Activated naive CD8-positive, alpha-beta T cell treated with anti-CD3 and anti-CD28 coated beads, Interleukin-2, amount 50 U/mL, for 24 hours (primary cell): Measurements from ENCODE around the gene CDK11A.
A peak's percentile ranks its signal among the peaks of the same experiment; 100 is the strongest.
"Not testable (repeated sequence)": the region's sequence is repeated elsewhere in the genome, so short reads cannot be mapped to it uniquely, and the experiment has no call there.

Source experiments
- ATAC-seq: fragments of 150-1000 bp; cut with Tn5 transposase; one replicate; pipeline ENCODE4 v1.10.0; 2021
- DNase-seq: peaks from one replicate; pipeline ENCODE4 v3.0.0; 2021
- H3K27ac Mint-ChIP-seq: one replicate; pipeline ENCODE4 v1.8.0; 2021; ENCODE audit warnings: mild to moderate bottlenecking, mixed read lengths
- H3K27me3 Mint-ChIP-seq: one replicate; pipeline ENCODE4 v1.8.0; 2021; ENCODE audit warnings: mixed read lengths
- H3K36me3 Mint-ChIP-seq: one replicate; pipeline ENCODE4 v1.8.0; 2021; ENCODE audit warnings: low read depth, mixed read lengths
- H3K4me1 Mint-ChIP-seq: one replicate; pipeline ENCODE4 v1.8.0; 2021; ENCODE audit warnings: mixed read lengths
- H3K4me3 Mint-ChIP-seq: one replicate; pipeline ENCODE4 v1.8.0; 2021; ENCODE audit warnings: mild to moderate bottlenecking, moderate library complexity, mixed read lengths
- H3K9me3 Mint-ChIP-seq: one replicate; pipeline ENCODE4 v1.8.0; 2021; ENCODE audit warnings: mixed read lengths

The CDK11A gene

DNA sequence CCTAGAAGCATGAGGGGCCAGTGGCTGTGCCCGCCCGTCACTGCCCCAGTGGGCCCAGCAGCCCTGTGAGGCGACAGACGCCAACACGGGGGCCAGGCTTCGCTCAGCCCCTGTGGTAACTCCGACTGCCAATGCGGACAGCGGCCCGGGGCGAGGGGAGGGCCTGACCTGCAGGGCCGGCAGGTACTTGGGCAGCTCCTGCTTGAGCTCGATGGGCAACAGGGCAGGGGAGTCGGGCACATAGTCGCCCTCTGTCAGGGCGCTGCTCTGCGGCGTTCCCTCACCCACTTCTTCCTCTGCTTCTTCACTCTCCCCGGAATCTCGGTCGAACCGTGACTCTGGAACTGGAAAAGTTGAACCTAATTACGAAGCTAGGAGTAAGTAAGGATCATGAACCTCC lies 16.9 kb downstream of the CDK11A start:
- H3K27me3 Mint-ChIP-seq, H3K4me1 Mint-ChIP-seq: not testable (repeated sequence)

DNA sequence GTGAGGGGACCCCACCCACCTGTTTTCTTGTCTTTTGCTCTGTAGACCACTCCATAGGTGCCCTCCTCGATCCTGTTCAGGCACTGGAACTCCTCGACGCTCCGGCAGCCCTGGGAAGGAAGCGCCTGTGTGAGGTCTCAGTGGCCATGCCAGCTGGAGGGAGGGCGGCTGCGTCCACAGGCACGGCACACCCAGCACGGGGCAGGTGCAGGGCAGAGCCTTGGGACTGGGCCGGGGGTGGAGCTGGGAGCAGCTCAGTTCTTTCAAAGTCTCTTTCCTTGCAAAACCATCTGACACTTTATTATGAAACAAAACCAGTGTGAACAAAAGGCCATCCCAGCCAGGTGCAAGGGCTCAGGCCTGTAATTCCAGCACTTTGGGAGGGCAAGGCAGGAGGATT lies 18.5 kb downstream of the CDK11A start:
- H3K9me3 Mint-ChIP-seq, H3K27me3 Mint-ChIP-seq, H3K4me3 Mint-ChIP-seq, DNase-seq, ATAC-seq, H3K36me3 Mint-ChIP-seq, H3K4me1 Mint-ChIP-seq, H3K27ac Mint-ChIP-seq: not testable (repeated sequence)

More for the DNA sequence above, 16.9 kb downstream of the CDK11A start:
- H3K27ac Mint-ChIP-seq, DNase-seq, ATAC-seq, H3K4me3 Mint-ChIP-seq, H3K36me3 Mint-ChIP-seq, H3K9me3 Mint-ChIP-seq: not testable (repeated sequence)

DNA sequence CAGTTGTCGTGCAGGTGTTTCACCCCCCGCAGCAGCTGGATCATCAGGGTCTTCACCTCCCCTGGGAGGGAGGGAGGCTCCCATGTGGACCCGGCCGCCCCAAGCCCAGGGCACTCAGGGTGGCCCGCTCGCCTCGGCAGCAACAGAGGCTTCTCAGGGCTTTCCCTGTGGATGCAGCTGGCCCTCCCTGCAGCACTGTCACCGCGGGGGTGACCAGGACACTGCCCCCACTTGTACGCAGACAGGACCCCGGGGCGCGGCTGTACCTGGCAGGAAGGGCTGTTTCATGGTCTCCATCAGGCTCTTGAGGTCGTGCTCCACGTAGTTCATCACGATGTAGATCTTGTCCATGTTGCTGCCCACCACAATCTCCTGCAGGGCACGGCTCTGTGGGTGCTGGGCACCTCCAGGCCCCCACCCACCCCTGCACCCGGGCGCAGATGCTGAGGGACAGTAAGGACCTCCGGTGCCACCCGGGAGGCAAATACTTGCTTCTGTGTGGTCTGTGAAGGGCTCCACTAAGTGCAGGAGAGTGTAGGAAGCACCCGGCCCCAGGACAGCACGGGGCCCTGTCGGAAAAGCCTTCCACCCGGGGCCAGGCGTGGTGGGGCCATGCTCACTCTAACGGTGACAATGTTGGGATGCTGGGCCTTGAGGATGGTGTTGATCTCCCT lies 19.7 kb downstream of the CDK11A start:
- H3K4me3 Mint-ChIP-seq, H3K9me3 Mint-ChIP-seq, H3K4me1 Mint-ChIP-seq, H3K36me3 Mint-ChIP-seq, ATAC-seq, H3K27ac Mint-ChIP-seq, H3K27me3 Mint-ChIP-seq, DNase-seq: not testable (repeated sequence)

DNA sequence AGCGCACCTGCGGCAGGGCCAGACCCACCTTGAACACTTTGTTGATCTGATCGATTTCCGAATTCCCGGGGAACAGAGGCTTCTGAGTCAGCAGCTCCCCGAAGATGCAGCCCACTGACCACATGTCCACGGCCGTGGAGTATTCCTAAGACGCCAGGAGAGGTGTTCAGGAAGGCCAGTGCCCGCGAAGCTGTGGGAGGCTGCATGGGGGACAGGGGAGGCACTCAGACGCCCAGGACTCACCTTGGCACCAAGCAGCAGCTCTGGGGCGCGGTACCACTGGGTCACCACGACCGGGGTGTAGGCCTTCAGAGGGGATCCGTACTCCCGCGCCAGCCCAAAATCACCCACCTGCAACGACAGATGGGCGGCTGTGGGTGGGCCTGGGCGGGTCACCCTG lies 20.4 kb downstream of the CDK11A start:
- Mint-ChIP-seq H3K9me3 (no peaks in the 10 kb centered on the region), H3K27ac (no peak overlapping the region), H3K4me1 (no peaks in the 10 kb centered on the region), H3K27me3 (no peaks in the 10 kb centered on the region), H3K4me3 (no peak overlapping the region), H3K36me3 (peaks cover 7% of the 10 kb centered on the region)
- DNase-seq, result no peak
- no peak for ATAC-seq

DNA sequence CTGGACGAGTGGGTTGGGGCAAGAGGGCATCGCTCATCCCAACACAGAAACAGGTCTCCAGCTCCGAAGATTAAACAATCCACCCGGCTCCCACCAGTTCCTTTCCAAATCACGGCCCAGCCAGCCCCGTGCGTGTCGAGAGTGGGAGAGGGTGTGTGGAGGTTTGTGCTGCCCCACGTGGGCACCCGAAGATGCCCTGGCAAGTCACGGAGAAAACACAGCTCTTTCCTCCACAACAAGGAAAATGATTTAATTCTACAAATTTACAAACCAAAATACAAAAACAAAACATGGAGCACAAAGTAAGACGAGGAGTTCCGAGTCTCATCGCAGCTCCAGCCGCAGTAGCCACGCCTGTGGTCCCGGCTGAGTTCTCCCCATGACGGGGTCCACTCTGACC lies 21.7 kb downstream of the CDK11A start:
- H3K4me3 Mint-ChIP-seq, ATAC-seq, DNase-seq, H3K9me3 Mint-ChIP-seq, H3K27ac Mint-ChIP-seq, H3K36me3 Mint-ChIP-seq, H3K27me3 Mint-ChIP-seq, H3K4me1 Mint-ChIP-seq: not testable (repeated sequence)

DNA sequence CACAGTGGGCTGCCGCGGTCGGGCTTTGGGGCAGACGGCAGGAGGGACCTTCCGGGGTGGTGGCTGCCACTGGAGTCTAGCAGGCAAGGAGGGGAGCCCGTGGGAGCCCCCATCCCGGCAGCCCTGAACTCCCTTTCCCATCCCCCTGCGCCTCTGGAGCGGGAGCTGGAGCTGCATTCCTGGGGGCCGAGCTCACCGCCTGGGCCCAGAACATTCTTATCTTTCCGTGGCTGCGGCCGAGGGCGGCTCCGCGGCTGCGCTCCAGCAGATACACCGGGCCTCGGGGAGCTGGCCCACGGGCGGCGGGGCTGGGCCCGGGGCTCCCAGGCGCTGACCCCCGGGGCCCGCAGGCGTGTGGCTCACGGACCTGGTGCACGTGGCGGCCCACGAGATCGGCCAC lies 23.6 kb downstream of the CDK11A start:
- H3K27me3 Mint-ChIP-seq, H3K27ac Mint-ChIP-seq, H3K4me3 Mint-ChIP-seq, ATAC-seq, H3K36me3 Mint-ChIP-seq, H3K4me1 Mint-ChIP-seq, DNase-seq, H3K9me3 Mint-ChIP-seq: not testable (repeated sequence)

DNA sequence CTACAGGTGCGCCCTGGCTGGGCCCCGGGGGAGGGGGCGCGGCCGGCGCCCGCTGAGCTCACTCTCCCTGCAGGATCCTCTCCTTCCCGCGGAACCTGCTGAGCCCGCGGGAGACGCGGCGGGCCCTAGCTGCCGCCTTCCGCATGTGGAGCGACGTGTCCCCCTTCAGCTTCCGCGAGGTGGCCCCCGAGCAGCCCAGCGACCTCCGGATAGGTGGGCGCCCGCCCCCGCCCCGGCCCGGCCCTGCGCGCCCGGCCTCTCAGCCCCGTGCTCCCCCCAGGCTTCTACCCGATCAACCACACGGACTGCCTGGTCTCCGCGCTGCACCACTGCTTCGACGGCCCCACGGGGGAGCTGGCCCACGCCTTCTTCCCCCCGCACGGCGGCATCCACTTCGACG lies 24.1 kb downstream of the CDK11A start:
- not testable (repeated sequence) for H3K36me3 Mint-ChIP-seq, H3K4me1 Mint-ChIP-seq, DNase-seq, H3K27me3 Mint-ChIP-seq, H3K27ac Mint-ChIP-seq, ATAC-seq, H3K9me3 Mint-ChIP-seq, H3K4me3 Mint-ChIP-seq

DNA sequence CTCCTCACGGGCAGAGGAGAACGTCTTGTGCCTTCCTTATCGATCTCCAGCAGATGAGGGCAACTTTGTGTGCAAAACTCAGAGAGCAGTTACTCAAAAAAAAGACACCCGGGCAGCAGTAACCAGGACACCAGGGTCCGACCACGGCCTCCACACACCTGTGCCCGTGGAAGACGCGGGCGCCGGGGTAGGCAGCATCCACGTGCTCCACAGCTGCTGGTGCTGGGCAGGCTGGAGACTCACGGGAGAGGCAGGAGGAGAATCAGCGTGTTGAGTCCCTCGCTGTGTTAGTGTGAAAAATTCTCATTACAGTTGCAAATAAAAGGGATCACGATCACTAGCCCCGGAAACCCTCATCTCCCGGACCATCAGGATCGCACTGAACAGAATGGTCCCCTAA lies 25.1 kb downstream of the CDK11A start:
- DNase-seq, H3K4me3 Mint-ChIP-seq, H3K4me1 Mint-ChIP-seq, ATAC-seq, H3K27me3 Mint-ChIP-seq, H3K9me3 Mint-ChIP-seq, H3K27ac Mint-ChIP-seq, H3K36me3 Mint-ChIP-seq: not testable (repeated sequence)

DNA sequence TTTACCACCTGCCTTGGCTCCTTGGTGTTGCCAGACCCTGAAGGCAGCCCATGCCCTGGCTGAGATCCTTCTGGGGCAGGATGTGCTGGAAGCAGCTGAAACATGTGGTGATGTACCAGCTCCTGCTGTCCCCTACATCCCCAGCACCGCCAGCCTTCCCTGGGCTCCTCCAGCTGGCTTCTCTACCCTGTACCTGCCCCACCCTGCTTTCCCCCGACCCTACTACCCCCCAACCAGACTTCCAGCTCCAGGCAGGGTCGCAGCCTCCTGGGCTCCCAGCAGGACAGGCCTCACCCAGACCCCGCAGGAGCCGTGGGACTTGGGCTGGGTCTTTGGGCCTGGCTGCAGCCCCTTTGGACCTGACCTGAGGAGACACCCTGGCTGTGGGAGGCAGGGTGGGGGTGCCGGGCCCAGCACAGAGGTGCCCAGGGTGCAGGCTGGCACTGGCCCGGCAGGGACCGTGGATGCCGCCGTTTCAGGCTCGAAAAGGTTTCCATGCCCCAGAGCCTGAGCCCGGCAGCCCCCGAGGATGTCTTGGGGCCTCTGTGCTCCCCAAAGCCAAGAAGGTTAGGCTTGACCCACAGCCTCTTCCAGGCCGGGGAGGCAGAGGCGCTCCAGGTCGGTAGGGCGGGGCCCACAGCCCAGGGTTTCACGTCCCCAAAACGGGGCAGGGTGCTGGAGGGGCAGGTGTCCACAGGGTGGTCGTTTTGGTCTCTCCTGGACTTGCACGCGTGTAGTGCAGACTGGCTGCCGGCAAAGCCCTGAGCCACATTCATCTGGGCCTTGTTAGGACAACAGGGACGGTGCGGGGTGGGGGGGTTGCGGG lies 26.6 kb downstream of the CDK11A start:
- not testable (repeated sequence) for DNase-seq, ATAC-seq, H3K4me3 Mint-ChIP-seq, H3K27ac Mint-ChIP-seq, H3K9me3 Mint-ChIP-seq, H3K27me3 Mint-ChIP-seq, H3K36me3 Mint-ChIP-seq, H3K4me1 Mint-ChIP-seq

DNA sequence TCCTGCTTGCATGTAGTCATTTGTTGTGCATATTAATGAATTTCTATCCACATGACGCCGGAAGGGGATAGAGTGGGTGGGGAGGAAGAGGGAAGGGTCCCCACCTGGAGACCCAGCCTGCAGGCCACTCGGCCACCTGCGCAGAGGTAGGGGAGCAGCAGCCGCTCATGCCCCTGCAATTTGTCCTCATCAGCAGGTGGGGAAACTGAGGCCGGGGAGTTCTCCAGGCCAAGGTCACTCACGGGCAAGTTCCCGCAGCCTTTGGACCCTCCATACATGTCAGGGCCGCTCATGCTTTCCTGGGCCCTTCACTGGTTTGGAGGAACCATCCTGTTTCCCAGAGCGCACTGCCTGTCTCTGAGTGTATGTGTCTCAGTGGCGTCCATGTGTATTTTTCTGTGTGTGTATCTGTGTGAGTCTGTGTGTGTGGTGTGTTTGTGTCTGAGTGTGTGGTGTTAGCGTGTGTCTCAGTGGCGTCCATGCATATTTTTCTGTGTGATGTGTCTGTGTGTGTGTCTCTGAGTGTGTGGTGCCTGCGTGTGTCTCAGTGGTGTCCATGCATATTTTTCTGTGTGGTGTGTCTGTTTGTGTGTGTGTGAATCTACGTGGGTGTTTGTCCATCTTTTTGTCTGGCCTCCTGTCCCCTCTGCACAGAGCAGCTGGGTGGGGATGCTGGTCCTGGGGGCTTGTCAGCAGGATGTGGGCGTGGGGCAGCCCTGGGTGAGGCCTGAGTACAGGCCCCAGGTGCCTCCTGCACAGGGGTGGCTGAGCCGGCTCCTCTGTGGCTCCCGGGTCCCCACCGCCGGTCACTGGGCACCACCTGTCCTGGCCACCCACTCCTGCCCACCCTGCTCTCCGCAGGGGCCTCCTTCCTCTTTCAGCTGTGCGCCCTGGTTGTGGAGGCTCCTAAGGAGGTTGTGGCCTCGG lies 27.5 kb downstream of the CDK11A start:
- DNase-seq, H3K27me3 Mint-ChIP-seq, ATAC-seq, H3K4me3 Mint-ChIP-seq, H3K27ac Mint-ChIP-seq, H3K9me3 Mint-ChIP-seq, H3K36me3 Mint-ChIP-seq, H3K4me1 Mint-ChIP-seq: not testable (repeated sequence)

DNA sequence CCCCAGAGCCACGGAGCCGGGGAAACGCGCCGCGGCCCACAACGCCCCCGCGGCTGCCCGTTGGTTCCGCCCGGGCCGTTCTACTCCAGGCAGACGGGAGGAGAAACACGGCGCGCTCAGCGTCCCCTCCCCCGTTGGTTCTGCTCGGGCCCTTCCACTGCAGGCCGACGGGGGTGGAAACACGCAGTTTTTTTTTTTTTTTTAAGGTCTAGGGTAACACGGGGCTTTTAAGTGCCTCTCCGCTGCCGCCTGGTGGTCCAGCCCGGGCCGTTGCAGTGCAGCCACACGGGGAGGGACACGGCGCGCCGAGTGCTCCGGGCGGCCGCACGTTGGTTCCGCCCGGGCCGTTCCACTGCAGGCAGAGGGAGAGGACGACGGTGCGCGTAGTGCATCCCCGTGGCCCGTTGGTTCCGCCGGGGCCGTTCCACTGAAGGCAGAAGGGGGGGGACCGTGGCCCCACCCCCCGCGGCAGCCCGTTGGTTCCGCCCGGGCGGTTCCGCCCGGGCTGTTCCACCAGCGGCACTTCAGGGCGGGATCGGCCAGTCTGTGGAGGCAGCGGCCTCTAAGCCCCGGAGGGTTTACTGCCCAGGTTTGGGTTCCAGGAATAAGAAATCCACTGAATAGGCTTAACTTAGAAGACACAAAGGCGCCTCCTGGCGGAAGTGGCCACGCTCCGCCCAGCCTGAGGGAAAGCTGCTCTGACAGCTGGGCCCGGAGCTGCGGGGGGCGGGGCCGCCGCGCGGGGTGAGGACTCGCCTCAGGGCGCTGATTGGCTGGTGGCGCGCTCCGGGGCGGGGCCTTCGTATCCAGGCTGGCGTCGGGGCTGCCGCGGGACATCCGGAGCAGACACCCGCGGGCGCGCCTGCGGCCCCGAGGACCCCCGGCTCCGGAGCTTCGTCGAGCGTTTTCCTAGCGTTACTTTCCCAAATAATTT lies 31.2 kb downstream of the CDK11A start, which contains the start of gene SLC35E2B:
Gene SLC35E2B, minus strand, starts transcription at position 82 of the 934 bp plus-strand sequence. CDS start 16,096 bp downstream, outside the sequence.
- Mint-ChIP-seq H3K27ac (peak within 1 kb of the TSS; percentile 54), H3K4me3 (peak within 1 kb of the TSS; percentile 74), H3K4me1 (peaks cover 13% of the 10 kb centered on the region)
- H3K9me3 Mint-ChIP-seq, H3K27me3 Mint-ChIP-seq, H3K36me3 Mint-ChIP-seq: not testable (repeated sequence)
- DNase-seq, result peak; percentile 70
- peak; percentile 93 for ATAC-seq

DNA sequence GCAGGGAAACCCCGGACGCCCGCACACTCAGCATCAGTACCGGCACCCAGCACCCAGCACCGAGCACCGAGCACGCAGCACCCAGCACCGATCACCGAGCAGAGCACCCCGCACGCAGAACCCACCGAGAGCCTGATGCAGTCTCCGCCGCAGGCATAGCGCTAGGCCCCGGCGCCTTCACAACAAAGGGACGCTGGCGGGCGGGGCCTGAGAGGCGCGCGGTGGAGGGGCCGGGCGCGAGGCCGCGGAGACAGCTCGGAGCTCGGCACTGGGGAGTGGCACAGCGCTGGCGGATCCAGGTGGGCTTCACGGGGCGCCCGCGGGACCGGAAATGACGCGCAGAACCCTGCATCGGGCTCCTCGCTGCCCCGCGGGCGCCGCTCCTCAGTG lies 31.8 kb downstream of the CDK11A start:
- not testable (repeated sequence) for DNase-seq, H3K9me3 Mint-ChIP-seq, H3K27ac Mint-ChIP-seq, H3K4me3 Mint-ChIP-seq, H3K27me3 Mint-ChIP-seq
- ATAC-seq, result peak; percentile 53
- Mint-ChIP-seq H3K4me1 (peaks cover 19% of the 10 kb centered on the region), H3K36me3 (peaks cover 11% of the 10 kb centered on the region)

DNA sequence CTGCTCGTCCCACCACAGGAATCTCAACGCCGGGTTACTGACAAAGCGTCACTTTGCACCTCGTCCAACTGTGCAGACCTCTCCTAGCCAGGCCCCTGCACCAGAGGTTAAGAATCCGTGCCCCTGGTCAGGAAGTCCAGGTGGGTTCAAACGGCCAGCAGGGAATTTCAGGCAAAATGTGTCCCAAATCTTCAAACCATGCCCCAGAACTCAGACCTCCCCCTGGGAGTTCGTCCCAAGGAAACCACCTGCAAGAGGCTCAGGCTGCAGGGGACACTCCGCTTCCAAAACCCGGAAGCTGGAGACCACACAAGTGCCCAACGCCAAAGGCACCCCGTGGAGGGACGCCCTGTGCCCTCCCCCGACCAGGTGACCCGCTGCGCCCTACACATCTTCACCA lies 32.7 kb downstream of the CDK11A start:
- not testable (repeated sequence) for H3K27ac Mint-ChIP-seq

DNA sequence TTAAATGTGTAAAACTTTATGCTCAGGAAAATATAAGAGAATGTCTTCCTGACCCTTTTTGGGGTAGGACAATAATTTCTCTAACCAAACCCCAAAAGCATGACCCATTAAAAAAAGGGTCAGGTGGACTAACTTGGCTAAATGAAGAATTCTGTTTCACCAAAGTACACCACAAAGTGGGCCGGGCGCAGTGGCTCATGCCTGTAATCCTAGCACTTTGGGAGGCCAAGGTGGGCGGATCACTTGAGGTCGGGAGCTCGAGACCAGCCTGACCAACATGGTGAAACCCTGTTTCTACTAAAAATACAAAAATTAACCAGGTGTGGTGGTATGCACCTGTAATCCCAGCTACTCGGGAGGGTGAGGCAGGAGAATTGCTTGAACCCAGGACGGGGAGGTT lies 34.6 kb downstream of the CDK11A start:
- not testable (repeated sequence) for H3K27me3 Mint-ChIP-seq, ATAC-seq, H3K9me3 Mint-ChIP-seq, H3K4me3 Mint-ChIP-seq, DNase-seq
- Mint-ChIP-seq H3K36me3 (peaks cover 11% of the 10 kb centered on the region), H3K4me1 (peaks cover 41% of the 10 kb centered on the region), H3K27ac (peak overlapping the region; percentile 32)

More for the DNA sequence above, 32.7 kb downstream of the CDK11A start:
- Mint-ChIP-seq H3K36me3 (peaks cover 11% of the 10 kb centered on the region), H3K4me1 (peaks cover 25% of the 10 kb centered on the region)
- H3K9me3 Mint-ChIP-seq, H3K4me3 Mint-ChIP-seq, ATAC-seq, H3K27me3 Mint-ChIP-seq, DNase-seq: not testable (repeated sequence)
